GM18867 (cell line): ENCODE measurements around the gene ITM2B.

Experiments used
- ATAC-seq: cut with Tn5 transposase; IDR thresholded peaks from one replicate; pipeline ENCODE4 v1.9.1; 2021; ENCODE audit warnings: mild to moderate bottlenecking, moderate library complexity; ENCODE audit not compliant: unreplicated experiment

The ITM2B gene

GRCh38 chr13:48302871-48303358 is 69.9 kb downstream of the ITM2B start:
- ATAC-seq, result peak; percentile 11

- peak; percentile 80 for ATAC-seq
These were observed 70.5 kb downstream of the ITM2B start, which contains the start of gene RB1 for GRCh38 chr13:48303359-48304142. TSS of gene RB1 (plus strand) at chr13:48303751. CDS start at chr13:48303913, 162 bp downstream.

- peak; percentile 67 for ATAC-seq
These were observed 71.3 kb downstream of the ITM2B start for GRCh38 chr13:48304143-48304876.

- ATAC-seq, result no peak
These were observed 78.2 kb downstream of the ITM2B start for GRCh38 chr13:48311223-48311622.

- no peak for ATAC-seq
These were observed 83.1 kb downstream of the ITM2B start for GRCh38 chr13:48315969-48316650.

GRCh38 chr13:48316826-48317510 is 84.0 kb downstream of the ITM2B start:
- ATAC-seq, result no peak

- no peak for ATAC-seq
These were observed 84.7 kb downstream of the ITM2B start for GRCh38 chr13:48317511-48318376.

GRCh38 chr13:48318377-48318811 is 85.4 kb downstream of the ITM2B start:
- ATAC-seq, result no peak

- ATAC-seq, result no peak
These were observed 86.0 kb downstream of the ITM2B start for GRCh38 chr13:48318821-48319511.
